HG03439 (cell line): ENCODE measurements around the gene RNASE1.
"Not testable (repeated sequence)": the region's sequence is repeated elsewhere in the genome, so short reads cannot be mapped to it uniquely, and the experiment has no call there.

Source experiments
- ATAC-seq: cut with Tn5 transposase; IDR thresholded peaks from one replicate; pipeline ENCODE4 v1.9.1; 2021; ENCODE audit warnings: mild to moderate bottlenecking, moderate library complexity; ENCODE audit not compliant: unreplicated experiment

RNASE1 gene

GRCh38 chr14:20802341-20803084 is at the start of gene RNASE1:
TSS of gene RNASE1 (minus strand) at chr14:20802844. CDS start at chr14:20802068, 776 bp downstream.
- no peak for ATAC-seq

GRCh38 chr14:20848955-20849570 is 46.4 kb upstream of the RNASE1 start:
- ATAC-seq, result no peak

GRCh38 chr14:20848316-20848954 is 45.8 kb upstream of the RNASE1 start:
- ATAC-seq, result no peak

- no peak for ATAC-seq
Observed at GRCh38 chr14:20846560-20846959, 43.9 kb upstream of the RNASE1 start.

- no peak for ATAC-seq
Observed at GRCh38 chr14:20841096-20841495, 38.5 kb upstream of the RNASE1 start.

DNA sequence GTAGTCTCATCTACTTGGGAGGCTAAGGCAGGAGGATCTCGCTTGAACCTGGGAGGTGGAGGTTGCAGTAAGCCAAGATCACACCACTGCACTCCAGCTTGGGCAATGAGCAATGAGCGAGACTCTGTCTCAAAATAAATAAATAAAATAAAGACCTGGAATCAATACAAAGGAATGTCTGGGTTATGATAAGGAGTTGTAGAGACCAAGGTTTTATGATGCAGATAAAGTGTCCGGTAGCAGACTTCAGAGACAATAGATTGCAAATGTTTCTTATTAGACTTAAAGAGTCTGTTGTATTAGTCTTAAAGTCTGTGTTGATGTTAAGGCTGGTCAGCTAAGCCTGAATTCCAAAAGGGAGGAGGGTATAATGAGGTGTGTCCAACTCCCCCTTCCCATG is 35.2 kb upstream of the RNASE1 start:
- ATAC-seq, result no peak

DNA sequence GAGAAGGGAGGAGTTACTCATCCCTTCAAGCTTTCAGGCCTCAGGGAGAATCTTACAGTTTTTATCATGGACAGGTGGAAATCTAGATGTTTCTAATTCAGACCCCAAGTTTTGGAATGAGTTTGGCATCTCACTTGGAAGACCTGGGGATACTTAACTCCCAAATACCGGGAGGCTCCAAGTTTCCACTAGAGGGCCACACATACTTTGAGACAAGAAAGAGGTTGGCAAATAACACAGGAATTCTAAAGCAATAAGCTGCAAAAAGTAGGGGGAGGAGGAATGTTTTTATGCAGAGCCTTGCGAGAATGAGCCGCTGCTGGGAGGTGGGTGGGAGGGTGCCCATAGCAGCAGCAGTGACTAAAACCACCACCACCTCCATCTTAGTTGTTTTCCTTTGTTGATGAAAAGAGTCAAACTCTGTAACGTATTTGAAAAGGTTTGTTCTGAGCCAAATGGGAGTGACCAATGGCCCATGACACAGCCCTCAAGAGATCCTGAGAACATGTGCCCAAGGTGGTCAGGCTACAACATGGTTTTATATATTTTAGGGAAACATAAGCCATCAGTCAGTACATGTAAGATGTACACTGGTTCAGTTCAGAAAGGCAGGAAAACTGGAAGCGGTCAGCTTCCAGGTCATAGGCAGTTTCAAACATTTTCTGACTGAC is 34.2 kb upstream of the RNASE1 start:
- ATAC-seq, result no peak

DNA sequence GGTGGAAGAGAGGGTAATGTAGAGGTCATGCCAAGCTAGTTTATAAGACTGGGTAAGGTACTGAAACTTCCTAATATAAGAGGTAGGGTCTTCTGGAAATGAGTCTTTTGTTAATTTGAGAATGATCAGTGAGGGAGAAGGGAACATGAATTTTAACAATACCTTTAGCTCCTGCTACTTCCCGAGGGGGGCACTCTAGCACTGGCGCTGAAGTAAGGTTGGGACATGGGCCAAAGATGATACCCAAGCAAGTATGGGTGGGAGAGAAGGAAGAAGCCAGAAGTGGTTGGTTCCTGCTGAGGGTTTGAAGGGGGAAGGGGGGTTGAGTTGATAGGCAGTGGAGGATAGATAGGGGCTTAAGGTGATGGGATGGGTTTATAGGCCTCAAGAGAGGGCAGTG is 32.3 kb upstream of the RNASE1 start:
- ATAC-seq, result no peak

GRCh38 chr14:20830831-20831230 is 28.2 kb upstream of the RNASE1 start:
- no peak for ATAC-seq

GRCh38 chr14:20828024-20828694 is 25.5 kb upstream of the RNASE1 start:
- not testable (repeated sequence) for ATAC-seq

- no peak for ATAC-seq
Observed at GRCh38 chr14:20827326-20827725, 24.7 kb upstream of the RNASE1 start.

- not testable (repeated sequence) for ATAC-seq
Observed at GRCh38 chr14:20826666-20827065, 24.0 kb upstream of the RNASE1 start.

- ATAC-seq, result no peak
Observed at GRCh38 chr14:20823859-20824258, 21.2 kb upstream of the RNASE1 start.

GRCh38 chr14:20821521-20822108 is 19.0 kb upstream of the RNASE1 start:
- not testable (repeated sequence) for ATAC-seq

DNA sequence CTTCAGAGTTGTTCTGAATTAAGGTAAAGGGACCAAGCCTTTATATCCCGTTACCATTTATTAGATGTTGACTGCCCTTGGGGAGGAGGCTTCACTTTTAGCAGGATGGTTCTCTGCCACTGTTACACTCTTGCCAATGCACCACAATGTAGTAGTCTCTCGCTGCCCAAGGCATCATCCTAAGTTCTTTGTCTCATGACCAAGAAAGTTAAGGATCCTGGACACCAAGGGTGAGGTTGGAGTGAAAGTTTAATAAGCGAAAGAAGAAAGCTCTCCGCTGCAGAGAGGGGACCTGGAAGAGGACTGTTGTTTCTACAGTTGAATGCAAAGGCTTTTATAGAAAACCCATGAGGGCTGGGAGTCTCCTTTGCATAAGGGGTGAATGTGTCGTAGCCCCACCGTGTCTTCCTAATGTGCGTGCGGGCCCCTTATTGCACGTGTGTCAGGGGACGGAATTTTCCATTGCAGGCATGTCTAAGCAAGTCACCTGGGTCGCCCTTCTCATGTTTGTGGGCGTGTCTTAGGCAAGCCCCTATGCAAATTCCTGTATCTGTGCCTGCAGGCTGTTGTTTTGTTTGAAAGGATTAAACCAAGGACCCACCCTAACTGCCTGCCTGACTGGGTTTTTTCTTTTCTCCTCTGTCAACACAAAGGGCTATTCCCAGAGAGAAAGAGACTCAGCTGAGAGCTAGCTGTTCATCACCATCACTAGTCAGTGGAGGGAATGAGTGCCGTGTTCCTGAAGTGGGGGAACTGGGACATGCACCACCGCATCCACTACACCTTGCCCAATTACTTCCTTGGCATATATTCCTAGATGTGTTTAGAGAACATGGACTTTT is 17.6 kb upstream of the RNASE1 start:
- ATAC-seq, result no peak

DNA sequence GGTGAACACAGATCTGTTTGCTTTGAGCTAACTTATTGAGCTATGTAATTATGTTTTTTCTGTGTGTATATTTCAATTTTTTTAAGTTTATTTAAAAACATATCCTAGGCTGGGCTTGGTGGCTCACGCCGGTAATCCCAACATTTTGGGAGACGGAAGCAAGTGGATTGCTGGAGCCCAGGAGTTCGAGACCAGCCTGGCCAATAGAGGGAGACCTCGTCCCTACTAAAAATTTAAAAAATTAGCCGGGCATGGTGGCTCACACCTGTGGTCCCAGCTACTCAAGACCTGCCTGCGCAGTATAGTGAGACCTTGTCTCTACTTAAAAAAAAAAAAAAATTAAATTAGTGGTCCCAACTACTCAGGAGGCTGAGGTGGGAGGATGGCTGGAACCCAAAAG is 16.2 kb upstream of the RNASE1 start:
- no peak for ATAC-seq

DNA sequence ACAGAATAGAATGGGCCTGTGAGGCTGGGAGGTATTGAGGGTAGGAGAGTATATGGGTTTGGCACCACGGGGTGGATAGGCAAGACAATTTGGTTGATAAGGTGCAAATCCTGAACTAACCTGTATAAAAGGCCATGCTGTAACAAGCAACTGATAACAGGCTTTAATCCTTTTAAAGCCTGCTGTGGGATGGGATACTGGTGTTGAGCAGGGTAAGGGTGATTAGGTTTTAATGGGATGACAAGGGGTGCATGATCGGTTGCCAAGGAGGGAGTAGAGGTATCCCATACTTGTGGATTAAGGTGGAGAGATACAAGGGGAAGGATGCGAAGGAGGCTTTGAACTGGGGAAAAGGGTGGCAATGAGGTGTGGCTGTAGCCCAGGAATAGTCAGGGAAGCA is 13.3 kb upstream of the RNASE1 start:
- not testable (repeated sequence) for ATAC-seq

DNA sequence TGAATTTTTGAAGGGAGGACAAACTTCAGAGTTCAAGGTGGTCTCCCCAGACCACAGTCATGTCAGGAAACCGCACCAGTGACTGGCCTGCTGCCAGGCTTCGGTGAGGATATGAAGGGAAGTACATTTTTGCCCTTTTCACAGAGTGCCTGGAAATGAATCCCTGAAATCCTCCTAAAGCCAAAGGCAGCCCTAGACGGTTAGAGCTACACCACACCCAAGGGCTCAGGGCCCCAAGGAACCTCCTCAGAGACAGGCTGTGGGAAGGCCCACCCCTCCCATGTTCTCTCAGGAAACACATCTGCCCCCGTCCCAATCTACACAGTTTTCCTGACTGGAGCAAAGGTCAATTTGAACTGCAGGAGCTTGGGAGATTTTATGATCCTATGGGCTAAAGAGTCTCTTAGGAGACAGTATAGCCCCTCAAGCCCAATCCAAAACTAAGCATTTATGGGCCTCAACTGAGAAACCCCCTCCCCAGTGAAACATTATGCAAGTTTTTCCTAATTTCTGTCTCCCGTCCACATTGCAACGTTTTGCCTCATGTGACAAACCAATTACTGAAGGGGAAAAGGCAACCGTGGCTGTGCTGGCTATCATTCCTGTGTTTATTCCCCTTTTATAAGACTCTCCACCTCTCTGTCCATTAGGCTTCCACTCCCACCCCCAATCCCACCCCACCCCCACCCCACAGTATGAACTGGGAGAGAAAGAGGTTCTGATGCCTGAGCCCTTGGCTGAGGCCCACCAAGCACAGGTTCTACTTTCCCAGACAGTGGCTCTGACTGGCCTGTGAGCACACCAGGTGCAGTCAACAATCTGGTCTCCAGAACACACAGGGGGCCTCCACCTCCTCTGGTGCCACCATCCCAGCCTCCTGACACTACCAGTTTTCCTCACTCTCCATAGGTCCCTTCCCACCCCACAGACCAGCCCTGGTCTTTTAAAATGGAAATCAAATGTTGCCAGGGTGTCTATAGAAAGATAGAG is 9.6 kb upstream of the RNASE1 start:
- ATAC-seq, result no peak

DNA sequence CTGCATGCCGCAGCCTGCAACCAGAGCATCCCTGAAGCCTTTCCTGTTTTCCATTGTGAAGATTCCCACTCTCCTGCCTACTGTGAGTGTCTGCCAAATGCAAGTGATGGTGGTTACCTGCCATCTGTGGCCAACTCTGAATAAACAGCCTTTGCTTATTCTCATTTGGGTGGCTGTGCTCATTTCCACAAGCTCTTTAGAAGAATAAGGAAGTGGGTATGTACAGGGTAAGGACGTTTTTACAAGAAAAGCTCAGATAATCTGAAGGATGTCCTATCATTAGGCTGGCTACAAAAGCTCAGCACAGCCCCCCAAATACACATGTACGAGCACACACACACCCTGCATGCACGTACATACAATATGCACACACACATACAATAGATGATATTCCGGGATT is 7.3 kb upstream of the RNASE1 start:
- no peak for ATAC-seq
